Measurements from ENCODE around the gene GASK1A. TPM values are rescaled to one million over a fixed set of nuclear protein-coding genes. Genes with fewer than 3 reads are reported as not detected.
"Not testable (repeated sequence)": the region's sequence is repeated elsewhere in the genome, so short reads cannot be mapped to it uniquely, and the experiment has no call there.

GASK1A gene
- total RNA-seq, 1 experiment from 2014 or later: 1.4 TPM

DNA sequence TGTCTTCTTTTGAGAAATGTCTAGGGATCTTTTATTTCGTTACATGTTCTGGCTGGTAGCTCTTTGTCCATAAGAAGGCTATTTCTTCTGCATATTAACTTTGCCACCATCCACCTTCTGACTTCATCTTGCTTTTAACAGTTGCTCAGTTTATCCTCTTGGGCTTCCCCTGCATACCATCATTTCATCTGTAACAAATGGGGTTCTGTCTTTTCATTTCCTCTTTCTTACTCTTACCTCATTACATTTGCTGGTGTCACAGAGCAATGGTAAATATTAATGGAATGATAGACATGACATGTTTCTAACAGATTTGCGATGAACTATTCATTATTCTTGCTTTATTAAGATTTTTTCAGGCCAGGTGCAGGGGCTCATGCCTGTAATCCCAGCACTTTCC lies 62.4 kb downstream of the GASK1A start:
- no TSS peak for BruUV-seq (replicated peaks)
- no peaks in the 10 kb centered on the region for H3K4me1 ChIP-seq (ENCODE audit: insufficient read depth, low read length, poor library complexity, severe bottlenecking)
- POLR2A ChIA-PET (ENCODE audit: low non-redundant PET): no interaction called here
- H3K27ac ChIP-seq (ENCODE audit: low read depth, low read length, poor library complexity, severe bottlenecking): no peak overlapping the region
- no peaks in the 10 kb centered on the region for H3K9me3 ChIP-seq (ENCODE audit: low read depth, low read length, poor library complexity, severe bottlenecking)
- H3K36me3 ChIP-seq (ENCODE audit: insufficient read depth, low read length, poor library complexity, severe bottlenecking): no peaks in the 10 kb centered on the region
- no peak for TF ChIP-seq EZH2 (IDR thresholded peaks at IDR 0.05; ENCODE audit: borderline replicate concordance, low read depth, low read length, poor library complexity, severe bottlenecking)
- TF ChIP-seq, protein P1, sequence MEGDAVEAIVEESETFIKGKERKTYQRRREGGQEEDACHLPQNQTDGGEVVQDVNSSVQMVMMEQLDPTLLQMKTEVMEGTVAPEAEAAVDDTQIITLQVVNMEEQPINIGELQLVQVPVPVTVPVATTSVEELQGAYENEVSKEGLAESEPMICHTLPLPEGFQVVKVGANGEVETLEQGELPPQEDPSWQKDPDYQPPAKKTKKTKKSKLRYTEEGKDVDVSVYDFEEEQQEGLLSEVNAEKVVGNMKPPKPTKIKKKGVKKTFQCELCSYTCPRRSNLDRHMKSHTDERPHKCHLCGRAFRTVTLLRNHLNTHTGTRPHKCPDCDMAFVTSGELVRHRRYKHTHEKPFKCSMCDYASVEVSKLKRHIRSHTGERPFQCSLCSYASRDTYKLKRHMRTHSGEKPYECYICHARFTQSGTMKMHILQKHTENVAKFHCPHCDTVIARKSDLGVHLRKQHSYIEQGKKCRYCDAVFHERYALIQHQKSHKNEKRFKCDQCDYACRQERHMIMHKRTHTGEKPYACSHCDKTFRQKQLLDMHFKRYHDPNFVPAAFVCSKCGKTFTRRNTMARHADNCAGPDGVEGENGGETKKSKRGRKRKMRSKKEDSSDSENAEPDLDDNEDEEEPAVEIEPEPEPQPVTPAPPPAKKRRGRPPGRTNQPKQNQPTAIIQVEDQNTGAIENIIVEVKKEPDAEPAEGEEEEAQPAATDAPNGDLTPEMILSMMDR (conservative IDR thresholded peaks at IDR 0.05; ENCODE audit: low read depth, low read length): no peak
- DNase-seq (ENCODE audit: low spot score): no peak
- CTCF ChIA-PET: no interaction called here
- no peaks in the 10 kb centered on the region for H3K27me3 ChIP-seq (replicated peaks; ENCODE audit: insufficient read depth, low read depth, low read length, poor library complexity)
- intact Hi-C loops (cut with micrococcal nuclease; ENCODE audit: unreplicated experiment): no loop called here
- no peak overlapping the region for H3K4me3 ChIP-seq (ENCODE audit: low read depth, low read length, poor library complexity, severe bottlenecking)

DNA sequence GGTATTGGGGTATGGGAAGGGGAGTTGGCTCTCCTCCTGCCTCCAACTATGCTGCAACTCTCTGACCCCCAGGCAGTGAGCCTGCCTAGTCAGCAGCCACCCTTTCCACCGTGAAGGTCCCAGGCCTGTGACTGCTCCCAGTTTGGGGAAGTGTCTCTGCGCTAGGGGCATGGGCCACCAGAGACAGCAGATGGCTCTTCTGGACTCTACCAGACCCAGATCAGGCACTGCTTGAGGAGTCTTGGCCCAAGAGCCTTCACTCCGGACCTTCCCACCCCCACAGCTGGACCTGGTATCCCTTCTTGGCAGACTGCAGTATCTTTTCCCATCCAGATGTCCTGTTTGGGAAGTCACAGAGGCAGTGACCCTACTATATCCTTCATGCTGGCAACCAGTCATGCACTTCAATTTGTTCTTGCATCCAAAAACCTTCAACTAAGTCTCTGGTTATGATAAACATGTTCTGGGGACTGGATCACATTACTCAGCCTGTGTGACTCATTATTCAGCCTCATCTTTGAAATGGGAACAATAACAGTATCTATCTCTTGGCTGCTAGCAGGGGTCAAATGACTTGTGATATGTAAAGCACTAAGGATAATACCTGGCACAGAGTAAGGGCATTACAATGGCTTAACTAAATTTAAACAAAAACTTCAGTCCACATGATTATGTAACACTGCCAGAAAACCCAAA lies 64.1 kb downstream of the GASK1A start:
- Histone ChIP-seq H3K9me3 (ENCODE audit: low read depth, low read length, poor library complexity, severe bottlenecking) (no peaks in the 10 kb centered on the region), H3K4me1 (ENCODE audit: insufficient read depth, low read length, poor library complexity, severe bottlenecking) (no peaks in the 10 kb centered on the region), H3K27ac (ENCODE audit: low read depth, low read length, poor library complexity, severe bottlenecking) (no peak overlapping the region), H3K27me3 (replicated peaks; ENCODE audit: insufficient read depth, low read depth, low read length, poor library complexity) (no peaks in the 10 kb centered on the region), H3K36me3 (ENCODE audit: insufficient read depth, low read length, poor library complexity, severe bottlenecking) (no peaks in the 10 kb centered on the region), H3K4me3 (ENCODE audit: low read depth, low read length, poor library complexity, severe bottlenecking) (no peak overlapping the region)
- no peak for DNase-seq (ENCODE audit: low spot score)
- POLR2A ChIA-PET (ENCODE audit: low non-redundant PET): no interaction called here
- BruUV-seq (replicated peaks): no TSS peak
- no peak for TF ChIP-seq EZH2 (IDR thresholded peaks at IDR 0.05; ENCODE audit: borderline replicate concordance, low read depth, low read length, poor library complexity, severe bottlenecking)
- intact Hi-C loops (cut with micrococcal nuclease; ENCODE audit: unreplicated experiment): no loop called here
- CTCF ChIA-PET: no interaction called here

DNA sequence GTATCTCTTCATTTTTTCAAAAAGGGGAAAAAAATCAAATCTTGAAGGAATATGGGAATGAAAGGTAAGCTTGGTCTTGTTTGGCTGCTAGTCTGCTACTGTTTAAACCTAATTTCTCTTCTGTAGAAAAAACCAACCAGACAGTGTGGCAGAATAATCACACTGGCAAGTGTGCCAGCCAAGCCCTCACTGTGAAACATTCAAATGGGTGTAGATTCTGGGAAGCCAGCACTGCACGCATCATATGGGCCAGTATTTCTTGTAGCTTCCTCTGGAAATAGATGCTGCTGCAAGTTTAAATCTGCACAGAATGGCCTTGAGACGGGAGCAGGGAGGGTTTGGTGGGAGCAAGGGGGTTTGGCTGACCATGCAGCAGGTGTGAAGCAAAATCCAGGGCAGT lies 64.7 kb downstream of the GASK1A start:
- no peaks in the 10 kb centered on the region for H3K9me3 ChIP-seq (ENCODE audit: low read depth, low read length, poor library complexity, severe bottlenecking)
- ChIA-PET POLR2A (ENCODE audit: low non-redundant PET) (no interaction called here), CTCF (no interaction called here)
- no peaks in the 10 kb centered on the region for H3K4me1 ChIP-seq (ENCODE audit: insufficient read depth, low read length, poor library complexity, severe bottlenecking)
- DNase-seq (ENCODE audit: low spot score): no peak
- no peak for TF ChIP-seq EZH2 (IDR thresholded peaks at IDR 0.05; ENCODE audit: borderline replicate concordance, low read depth, low read length, poor library complexity, severe bottlenecking)
- TF ChIP-seq, protein P1 (conservative IDR thresholded peaks at IDR 0.05; ENCODE audit: low read depth, low read length): no peak
- no TSS peak for BruUV-seq (replicated peaks)
- no peak overlapping the region for H3K4me3 ChIP-seq (ENCODE audit: low read depth, low read length, poor library complexity, severe bottlenecking)
- no peaks in the 10 kb centered on the region for H3K36me3 ChIP-seq (ENCODE audit: insufficient read depth, low read length, poor library complexity, severe bottlenecking)
- H3K27me3 ChIP-seq (replicated peaks; ENCODE audit: insufficient read depth, low read depth, low read length, poor library complexity): no peaks in the 10 kb centered on the region
- intact Hi-C loops (cut with micrococcal nuclease; ENCODE audit: unreplicated experiment): no loop called here
- H3K27ac ChIP-seq (ENCODE audit: low read depth, low read length, poor library complexity, severe bottlenecking): no peak overlapping the region

DNA sequence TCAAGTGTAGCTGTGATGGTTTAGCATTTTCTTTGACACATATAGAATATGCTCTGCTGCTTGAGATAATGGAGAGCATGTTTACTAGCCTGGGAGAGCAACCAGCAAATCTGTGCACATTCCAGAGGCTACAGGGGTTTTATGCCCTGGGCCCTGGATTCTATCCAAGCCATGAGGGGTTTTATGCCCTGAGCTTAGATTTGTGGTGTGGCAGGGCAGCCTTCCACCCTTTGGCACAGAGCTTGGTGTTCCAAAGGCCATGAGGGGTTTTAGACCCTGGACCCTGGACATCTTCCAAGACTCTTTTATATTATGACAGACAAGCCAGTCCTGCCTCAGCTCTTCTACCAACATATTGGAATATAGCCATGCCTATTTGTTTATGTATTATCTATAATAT lies 66.0 kb downstream of the GASK1A start:
- H3K27me3 ChIP-seq (replicated peaks; ENCODE audit: insufficient read depth, low read depth, low read length, poor library complexity); intact Hi-C loops (cut with micrococcal nuclease; ENCODE audit: unreplicated experiment); H3K36me3 ChIP-seq (ENCODE audit: insufficient read depth, low read length, poor library complexity, severe bottlenecking); H3K27ac ChIP-seq (ENCODE audit: low read depth, low read length, poor library complexity, severe bottlenecking); H3K4me1 ChIP-seq (ENCODE audit: insufficient read depth, low read length, poor library complexity, severe bottlenecking); DNase-seq (ENCODE audit: low spot score); BruUV-seq (replicated peaks); POLR2A ChIA-PET (ENCODE audit: low non-redundant PET); H3K4me3 ChIP-seq (ENCODE audit: low read depth, low read length, poor library complexity, severe bottlenecking); CTCF ChIA-PET; H3K9me3 ChIP-seq (ENCODE audit: low read depth, low read length, poor library complexity, severe bottlenecking): not testable (repeated sequence)

Data from A673 (cell line).